Stimulated activated naive CD8-positive, alpha-beta T cell treated with anti-CD3 and anti-CD28 coated beads, Interleukin-15, Interleukin-2, amounts not matched to agents 100 ng/mL and 50 ng/mL, for 24 hours (primary cell): Measurements from ENCODE around the gene PTGFR.

Experiments
- H3K27ac Mint-ChIP-seq: one replicate; pipeline ENCODE4 v1.8.0; 2021; ENCODE audit warnings: mild to moderate bottlenecking, mixed read lengths
- H3K27me3 Mint-ChIP-seq: one replicate; pipeline ENCODE4 v1.8.0; 2021; ENCODE audit warnings: mixed read lengths
- H3K36me3 Mint-ChIP-seq: one replicate; pipeline ENCODE4 v1.8.0; 2021; ENCODE audit warnings: low read depth, mixed read lengths
- H3K4me1 Mint-ChIP-seq: one replicate; pipeline ENCODE4 v1.8.0; 2021; ENCODE audit warnings: low read depth, mixed read lengths
- H3K4me3 Mint-ChIP-seq: one replicate; pipeline ENCODE4 v1.8.0; 2021; ENCODE audit warnings: mild to moderate bottlenecking, mixed read lengths
- H3K9me3 Mint-ChIP-seq: one replicate; pipeline ENCODE4 v1.8.0; 2021; ENCODE audit warnings: mixed read lengths

Gene PTGFR

DNA sequence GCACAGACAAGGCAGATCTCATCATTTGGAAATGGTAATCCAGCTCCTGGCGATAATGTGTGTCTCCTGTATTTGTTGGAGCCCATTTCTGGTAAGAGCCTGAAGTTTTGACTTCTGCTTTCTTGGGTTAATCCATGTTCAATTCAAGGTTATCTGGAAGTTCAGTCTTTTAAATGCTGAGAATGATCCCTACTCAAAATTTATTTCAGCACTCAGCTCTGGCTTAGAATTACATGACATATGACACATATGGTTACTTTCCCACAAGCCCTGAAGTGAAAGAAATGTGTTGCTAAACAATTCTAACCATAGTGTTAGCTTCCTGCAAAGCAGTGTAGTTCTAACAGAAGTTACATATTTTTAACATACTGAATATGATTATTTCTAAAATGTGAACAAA lies 2.7 kb downstream of the PTGFR start:
- Mint-ChIP-seq H3K9me3 (no peaks in the 10 kb centered on the region), H3K27ac (no peak overlapping the region), H3K36me3 (no peaks in the 10 kb centered on the region), H3K4me3 (no peak overlapping the region), H3K4me1 (peaks cover 4% of the 10 kb centered on the region), H3K27me3 (peaks cover 39% of the 10 kb centered on the region)

DNA sequence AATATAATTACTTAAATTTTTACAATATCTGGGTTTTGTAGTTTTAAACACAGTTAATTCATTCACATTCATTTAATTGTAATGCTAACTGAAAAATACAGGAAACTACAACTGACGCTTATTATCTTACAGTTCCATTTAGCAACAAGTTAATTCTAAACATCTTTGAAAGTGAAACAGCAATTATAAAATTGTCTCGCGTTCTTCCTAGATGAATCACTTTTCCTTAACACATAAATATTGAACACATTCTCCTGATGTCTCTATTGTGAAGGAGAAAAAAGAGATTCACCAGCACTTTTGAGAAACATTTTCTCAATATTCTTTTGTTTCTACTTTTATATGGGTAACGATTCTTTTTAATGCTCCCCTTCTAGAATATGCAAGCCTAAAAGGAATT lies 6.4 kb downstream of the PTGFR start:
- H3K36me3 Mint-ChIP-seq: no peaks in the 10 kb centered on the region
- no peaks in the 10 kb centered on the region for H3K9me3 Mint-ChIP-seq
- H3K27ac Mint-ChIP-seq: no peak overlapping the region
- H3K4me3 Mint-ChIP-seq: no peak overlapping the region
- no peaks in the 10 kb centered on the region for H3K4me1 Mint-ChIP-seq
- peaks cover 14% of the 10 kb centered on the region for H3K27me3 Mint-ChIP-seq

DNA sequence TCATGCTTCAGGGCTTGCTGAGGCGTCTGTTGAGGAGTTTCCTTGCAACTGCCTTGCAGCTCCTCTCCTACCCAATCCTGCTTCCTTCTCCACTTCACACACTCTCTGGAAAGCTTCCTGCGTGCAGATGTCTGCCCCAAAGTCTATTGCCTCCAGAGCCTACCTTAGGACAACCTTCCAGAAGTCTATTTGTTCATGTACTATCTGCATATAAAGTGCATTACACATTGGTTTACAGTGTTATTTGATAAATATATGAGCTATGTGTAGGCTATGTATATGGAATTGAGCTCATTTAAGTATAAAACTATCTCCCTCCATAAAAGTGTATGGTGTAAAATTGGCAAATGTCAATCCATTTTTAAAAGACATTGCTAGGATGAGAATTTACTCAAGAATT lies 9.8 kb downstream of the PTGFR start:
- peaks cover 3% of the 10 kb centered on the region for H3K27me3 Mint-ChIP-seq
- H3K9me3 Mint-ChIP-seq: no peaks in the 10 kb centered on the region

DNA sequence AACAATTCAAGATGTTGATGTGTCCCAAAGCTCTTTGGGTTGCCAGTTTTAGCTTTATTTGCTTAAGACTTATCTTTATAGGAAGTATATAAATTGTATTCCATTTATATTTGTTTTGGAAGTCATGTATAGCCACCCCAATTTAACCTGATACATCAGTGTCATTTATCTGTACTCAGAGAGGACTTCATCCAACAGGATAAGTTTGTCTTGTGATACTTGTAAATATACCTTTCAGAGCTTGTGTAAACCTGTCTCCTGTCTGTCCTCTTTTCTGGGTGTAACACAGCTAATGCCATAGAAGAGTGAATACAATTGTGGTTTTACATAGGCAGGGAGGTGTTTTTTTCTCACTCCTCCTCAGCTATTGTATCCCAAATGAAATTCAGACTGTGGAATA lies 10.4 kb downstream of the PTGFR start:
- Mint-ChIP-seq H3K27me3 (peaks cover 3% of the 10 kb centered on the region), H3K4me1 (no peaks in the 10 kb centered on the region), H3K36me3 (no peaks in the 10 kb centered on the region), H3K27ac (no peak overlapping the region), H3K4me3 (no peak overlapping the region), H3K9me3 (no peaks in the 10 kb centered on the region)

More for the DNA sequence above, 9.8 kb downstream of the PTGFR start:
- H3K4me1 Mint-ChIP-seq: no peaks in the 10 kb centered on the region
- H3K4me3 Mint-ChIP-seq: no peak overlapping the region
- no peak overlapping the region for H3K27ac Mint-ChIP-seq
- no peaks in the 10 kb centered on the region for H3K36me3 Mint-ChIP-seq

DNA sequence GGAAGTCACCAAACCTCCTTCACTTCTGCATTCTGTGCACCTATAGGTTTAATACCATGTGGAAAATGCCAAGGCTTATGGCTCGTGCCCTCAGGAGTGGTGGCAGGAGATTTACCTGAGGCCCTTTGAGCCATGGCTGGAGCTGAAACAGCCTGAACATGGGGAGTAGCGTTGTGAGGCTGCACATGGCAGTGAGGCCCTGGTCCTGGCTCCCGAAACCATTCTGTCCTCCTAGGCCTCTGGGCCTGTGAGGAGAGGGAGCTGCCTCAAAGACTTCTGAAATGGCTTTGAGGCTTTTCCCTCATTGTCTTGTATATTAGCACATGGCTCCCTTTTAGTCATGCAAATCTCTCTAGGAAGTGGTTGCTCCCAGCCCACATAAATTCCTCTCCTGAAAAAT lies 20.6 kb downstream of the PTGFR start:
- H3K4me3 Mint-ChIP-seq: no peak overlapping the region
- H3K36me3 Mint-ChIP-seq: no peaks in the 10 kb centered on the region
- H3K4me1 Mint-ChIP-seq: no peaks in the 10 kb centered on the region
- no peak overlapping the region for H3K27ac Mint-ChIP-seq
- peaks cover 19% of the 10 kb centered on the region for H3K9me3 Mint-ChIP-seq
- H3K27me3 Mint-ChIP-seq: no peaks in the 10 kb centered on the region

DNA sequence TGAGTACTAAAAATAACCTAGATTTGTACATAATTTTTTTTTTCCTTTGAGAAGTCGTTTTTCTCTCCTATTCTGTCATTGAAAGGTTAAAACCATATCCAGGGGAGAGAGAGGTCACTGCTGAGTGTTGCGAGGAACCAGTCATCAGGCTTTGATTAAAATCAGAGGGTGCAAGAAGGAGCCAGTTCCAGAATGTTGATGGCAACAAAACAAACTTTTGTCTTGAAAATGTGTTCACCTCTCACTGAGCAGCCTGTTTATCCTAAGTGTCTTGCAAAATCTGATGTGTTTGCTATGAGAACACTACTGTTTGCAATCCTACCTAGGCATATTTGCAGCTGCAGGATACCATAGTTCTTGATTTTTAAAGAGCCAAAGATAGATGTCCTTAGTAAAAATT lies 25.9 kb downstream of the PTGFR start:
- no peak overlapping the region for H3K27ac Mint-ChIP-seq
- H3K27me3 Mint-ChIP-seq: no peaks in the 10 kb centered on the region
- no peaks in the 10 kb centered on the region for H3K4me1 Mint-ChIP-seq
- no peak overlapping the region for H3K4me3 Mint-ChIP-seq
- peaks cover 11% of the 10 kb centered on the region for H3K9me3 Mint-ChIP-seq
- H3K36me3 Mint-ChIP-seq: no peaks in the 10 kb centered on the region

DNA sequence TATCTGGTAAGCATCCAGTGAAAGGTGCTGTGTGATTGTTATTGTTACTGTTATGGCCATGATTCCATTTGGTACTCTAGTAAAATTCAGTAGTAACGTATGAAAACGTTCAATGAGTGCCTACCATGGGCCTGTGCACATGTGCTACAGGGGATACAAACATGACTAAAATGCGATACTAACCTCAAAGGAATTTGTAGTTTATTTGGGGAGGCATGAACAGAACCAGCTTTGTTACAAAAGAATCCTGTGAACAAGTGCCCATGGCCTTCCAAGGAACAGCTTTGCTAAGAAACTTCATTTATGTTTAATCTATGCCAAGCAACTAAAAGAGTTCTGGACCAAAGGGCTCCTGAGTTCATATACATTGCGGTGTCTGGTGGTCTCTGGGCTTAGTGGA lies 28.7 kb downstream of the PTGFR start:
- Mint-ChIP-seq H3K4me1 (no peaks in the 10 kb centered on the region), H3K27ac (no peak overlapping the region), H3K4me3 (no peak overlapping the region), H3K27me3 (peaks cover 4% of the 10 kb centered on the region), H3K9me3 (no peaks in the 10 kb centered on the region), H3K36me3 (no peaks in the 10 kb centered on the region)

DNA sequence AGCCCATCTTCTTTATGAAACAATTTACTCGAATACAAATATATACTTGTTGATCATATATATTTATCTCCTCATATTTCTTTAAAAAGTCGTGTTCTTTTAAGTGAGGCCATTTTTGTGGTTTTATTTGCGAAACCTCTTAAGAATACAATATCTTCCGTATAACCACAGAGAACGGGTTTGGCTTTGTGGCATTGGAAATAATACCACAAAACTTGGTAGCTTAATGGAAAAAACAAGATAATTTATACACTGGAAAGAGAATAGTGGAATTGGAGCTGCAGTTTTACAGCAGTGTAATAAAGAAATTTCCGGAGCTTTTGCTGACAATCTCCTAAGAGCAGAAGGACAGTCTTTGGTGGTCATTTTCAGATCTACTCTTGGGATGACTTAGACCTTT lies 29.4 kb downstream of the PTGFR start:
- Mint-ChIP-seq H3K9me3 (no peaks in the 10 kb centered on the region), H3K36me3 (no peaks in the 10 kb centered on the region), H3K27me3 (peaks cover 4% of the 10 kb centered on the region), H3K27ac (no peak overlapping the region), H3K4me1 (no peaks in the 10 kb centered on the region), H3K4me3 (no peak overlapping the region)

DNA sequence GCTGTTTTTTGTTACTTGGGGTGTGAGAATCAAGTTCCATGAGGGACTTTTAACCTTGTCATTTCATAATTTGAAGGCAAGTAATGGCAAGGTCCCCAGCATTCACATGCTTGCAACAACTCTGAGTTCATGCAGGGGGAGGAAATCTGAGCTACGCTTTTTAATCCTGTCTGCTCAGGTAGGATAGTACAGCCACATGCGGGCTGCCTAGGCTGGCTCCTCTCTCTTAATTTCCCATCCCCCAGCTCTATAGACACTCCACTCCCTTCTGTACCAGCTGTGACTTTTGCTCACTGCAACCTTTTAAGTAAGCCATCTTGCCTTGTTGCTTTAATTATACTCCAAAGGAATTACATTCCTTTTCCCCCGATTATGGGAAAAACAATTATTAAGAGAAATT lies 30.1 kb downstream of the PTGFR start:
- no peaks in the 10 kb centered on the region for H3K9me3 Mint-ChIP-seq
- H3K36me3 Mint-ChIP-seq: no peaks in the 10 kb centered on the region
- peaks cover 4% of the 10 kb centered on the region for H3K27me3 Mint-ChIP-seq
- no peak overlapping the region for H3K27ac Mint-ChIP-seq
- H3K4me3 Mint-ChIP-seq: no peak overlapping the region
- no peaks in the 10 kb centered on the region for H3K4me1 Mint-ChIP-seq

DNA sequence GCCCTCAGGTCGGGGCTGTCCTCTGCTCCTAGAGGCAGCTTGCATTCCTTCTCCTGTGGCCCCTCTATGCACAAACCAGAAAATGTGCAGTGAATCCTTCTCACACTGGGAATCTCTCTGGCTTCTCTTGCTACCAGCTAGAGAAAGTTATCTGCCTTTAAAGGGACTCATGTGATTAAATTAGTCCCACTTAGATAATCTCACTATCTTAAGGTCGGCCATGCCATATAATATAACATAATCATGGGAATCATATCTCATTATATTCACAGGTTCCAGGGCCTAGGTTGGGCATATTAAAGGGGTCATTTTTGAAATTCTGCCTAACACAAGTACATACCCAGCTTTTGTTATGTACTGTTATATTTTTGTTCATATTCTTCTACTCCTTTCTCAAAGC lies 31.4 kb downstream of the PTGFR start:
- Mint-ChIP-seq H3K4me1 (no peaks in the 10 kb centered on the region), H3K4me3 (no peak overlapping the region), H3K9me3 (no peaks in the 10 kb centered on the region), H3K27ac (no peak overlapping the region), H3K36me3 (no peaks in the 10 kb centered on the region), H3K27me3 (peaks cover 4% of the 10 kb centered on the region)

DNA sequence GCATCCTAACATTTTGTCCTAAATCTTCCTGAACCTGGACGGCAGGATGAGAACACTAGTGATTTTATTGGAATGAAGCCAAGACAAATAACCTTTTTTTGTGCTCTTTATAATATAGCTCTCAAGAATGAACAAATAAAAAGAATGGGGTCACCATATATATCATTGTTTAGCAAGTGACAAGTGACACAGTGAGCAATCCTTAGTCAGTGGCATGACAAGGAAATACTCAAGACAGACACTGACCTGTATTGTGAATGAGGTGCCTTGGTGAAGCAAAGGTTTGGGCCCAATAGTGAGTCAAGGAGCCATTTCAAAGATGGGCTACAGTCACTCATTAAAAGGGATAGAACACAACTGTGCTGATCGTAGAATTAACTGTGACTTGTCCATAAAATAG lies 35.7 kb downstream of the PTGFR start:
- Mint-ChIP-seq H3K4me3 (no peak overlapping the region), H3K27ac (no peak overlapping the region), H3K36me3 (no peaks in the 10 kb centered on the region), H3K27me3 (peaks cover 4% of the 10 kb centered on the region), H3K4me1 (no peaks in the 10 kb centered on the region), H3K9me3 (no peaks in the 10 kb centered on the region)

DNA sequence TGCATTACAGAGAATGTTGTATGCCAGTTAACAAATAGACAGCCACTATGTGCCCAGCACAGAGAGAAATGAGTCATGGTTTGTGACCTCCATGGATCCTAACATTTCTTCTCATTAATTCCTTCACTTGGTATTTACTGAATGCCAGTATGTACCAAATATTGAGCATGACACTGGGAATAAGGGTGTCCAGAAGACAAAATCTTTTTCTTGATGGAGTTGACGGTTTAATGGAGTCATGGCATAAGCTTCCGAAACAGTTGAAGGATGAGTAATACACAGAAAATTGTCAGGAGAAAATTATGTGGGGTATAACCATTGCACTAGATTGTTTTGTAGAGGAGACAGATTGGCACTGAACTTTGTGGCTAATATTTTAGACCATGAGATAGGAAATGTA lies 36.9 kb downstream of the PTGFR start:
- Mint-ChIP-seq H3K27ac (no peak overlapping the region), H3K36me3 (no peaks in the 10 kb centered on the region), H3K9me3 (no peaks in the 10 kb centered on the region), H3K27me3 (no peaks in the 10 kb centered on the region), H3K4me3 (no peak overlapping the region), H3K4me1 (no peaks in the 10 kb centered on the region)

DNA sequence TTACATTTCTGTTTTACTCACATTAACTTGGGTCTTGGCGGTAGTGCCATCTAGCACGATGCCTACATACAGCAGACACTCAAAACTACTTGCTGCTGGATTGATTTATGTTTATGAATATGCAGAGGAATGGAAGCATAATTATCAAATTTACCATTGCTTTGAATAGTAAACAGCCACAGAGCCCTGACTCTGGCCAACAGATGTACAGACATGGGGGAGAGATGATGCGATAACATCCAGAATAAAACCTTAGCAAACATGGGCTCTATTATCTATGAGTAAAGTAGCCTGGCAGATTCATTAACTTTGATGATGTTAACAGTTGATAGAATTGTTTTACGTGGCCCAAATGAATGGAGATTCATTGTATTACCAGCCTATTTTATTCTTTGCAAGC lies 42.8 kb downstream of the PTGFR start:
- Mint-ChIP-seq H3K4me1 (no peaks in the 10 kb centered on the region), H3K27ac (no peak overlapping the region), H3K9me3 (no peaks in the 10 kb centered on the region), H3K4me3 (no peak overlapping the region), H3K36me3 (no peaks in the 10 kb centered on the region), H3K27me3 (peaks cover 4% of the 10 kb centered on the region)

DNA sequence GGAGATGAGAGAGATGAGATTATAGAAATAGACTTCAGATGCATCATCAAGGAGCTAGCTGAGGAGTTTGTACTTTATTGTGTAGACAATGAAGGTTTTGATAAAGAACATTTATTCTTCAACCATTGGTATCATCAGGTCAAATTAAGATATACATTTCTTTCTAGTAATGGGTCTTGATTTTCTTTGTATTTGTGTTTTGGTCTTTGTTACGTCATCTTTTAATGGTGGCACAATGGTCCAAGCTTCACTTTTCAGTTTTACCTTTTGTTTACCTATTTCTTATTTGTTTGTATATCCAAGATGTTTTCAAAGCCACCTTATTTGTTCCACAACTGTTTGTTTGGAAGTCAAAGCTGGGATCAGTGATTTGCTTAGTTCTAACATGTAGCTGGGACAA lies 44.5 kb downstream of the PTGFR start:
- no peaks in the 10 kb centered on the region for H3K4me1 Mint-ChIP-seq

DNA sequence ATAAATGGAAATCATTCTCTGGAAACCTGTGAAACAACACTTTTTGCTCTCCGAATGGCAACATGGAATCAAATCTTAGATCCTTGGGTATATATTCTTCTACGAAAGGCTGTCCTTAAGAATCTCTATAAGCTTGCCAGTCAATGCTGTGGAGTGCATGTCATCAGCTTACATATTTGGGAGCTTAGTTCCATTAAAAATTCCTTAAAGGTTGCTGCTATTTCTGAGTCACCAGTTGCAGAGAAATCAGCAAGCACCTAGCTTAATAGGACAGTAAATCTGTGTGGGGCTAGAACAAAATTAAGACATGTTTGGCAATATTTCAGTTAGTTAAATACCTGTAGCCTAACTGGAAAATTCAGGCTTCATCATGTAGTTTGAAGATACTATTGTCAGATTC lies 45.7 kb downstream of the PTGFR start:
- Mint-ChIP-seq H3K27ac (no peak overlapping the region), H3K27me3 (peaks cover 6% of the 10 kb centered on the region), H3K9me3 (peaks cover 2% of the 10 kb centered on the region), H3K4me1 (no peaks in the 10 kb centered on the region), H3K36me3 (no peaks in the 10 kb centered on the region), H3K4me3 (no peak overlapping the region)

More for the DNA sequence above, 44.5 kb downstream of the PTGFR start:
- H3K9me3 Mint-ChIP-seq: no peaks in the 10 kb centered on the region
- peaks cover 4% of the 10 kb centered on the region for H3K27me3 Mint-ChIP-seq
- no peak overlapping the region for H3K27ac Mint-ChIP-seq
- H3K4me3 Mint-ChIP-seq: no peak overlapping the region
- H3K36me3 Mint-ChIP-seq: no peaks in the 10 kb centered on the region

DNA sequence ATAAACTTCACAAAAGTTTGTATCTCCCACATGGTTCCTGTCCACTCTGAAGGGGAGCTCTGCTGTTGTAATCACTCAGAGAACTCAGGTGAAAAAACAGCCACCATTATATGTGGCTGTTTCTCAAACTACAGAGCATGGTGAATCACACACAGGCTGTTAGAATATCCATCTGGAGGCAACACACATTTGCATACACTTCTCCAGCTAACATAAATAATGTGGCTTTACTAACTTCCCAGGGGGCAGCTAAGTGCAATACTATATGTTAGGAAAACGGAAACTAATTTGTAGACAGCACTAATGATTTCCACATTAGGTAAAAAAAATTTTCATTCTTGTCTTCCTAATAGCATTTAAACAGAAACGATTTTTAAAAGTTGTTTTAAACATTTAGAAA lies 49.3 kb downstream of the PTGFR start:
- Mint-ChIP-seq H3K9me3 (peaks cover 4% of the 10 kb centered on the region), H3K27me3 (peaks cover 8% of the 10 kb centered on the region), H3K27ac (no peak overlapping the region), H3K4me3 (no peak overlapping the region), H3K4me1 (no peaks in the 10 kb centered on the region), H3K36me3 (no peaks in the 10 kb centered on the region)

DNA sequence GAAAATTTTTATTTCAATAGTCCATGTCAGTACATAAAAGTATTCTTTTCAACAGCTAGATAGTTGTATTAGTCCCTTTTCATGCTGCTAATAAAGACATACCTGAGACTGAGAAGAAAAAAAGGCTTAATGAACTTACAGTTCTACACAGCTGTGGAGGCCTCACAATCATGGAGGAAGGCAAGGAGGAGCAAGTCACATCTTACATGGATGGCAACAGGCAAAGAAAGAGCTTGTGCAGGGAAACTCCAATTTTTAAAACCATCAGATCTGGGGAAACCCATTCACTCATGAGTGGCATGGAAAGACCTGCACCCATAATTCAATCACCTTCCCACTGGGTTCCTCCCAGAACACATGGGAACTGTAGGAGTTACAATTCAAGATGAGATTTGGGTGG lies 50.7 kb downstream of the PTGFR start:
- Mint-ChIP-seq H3K27me3 (peaks cover 6% of the 10 kb centered on the region), H3K9me3 (peaks cover 4% of the 10 kb centered on the region), H3K4me1 (no peaks in the 10 kb centered on the region), H3K27ac (no peak overlapping the region), H3K36me3 (no peaks in the 10 kb centered on the region), H3K4me3 (no peak overlapping the region)
